SHP77 treated with DMSO at 0.1 percent for 48 hours (cell line): ENCODE measurements around the gene ASB13.
"Not testable (repeated sequence)": the region's sequence is repeated elsewhere in the genome, so short reads cannot be mapped to it uniquely, and the experiment has no call there.

Source experiments
- DNase-seq: peaks from one replicate; lab custom pipeline; 2025; lab: John Stamatoyannopoulos, UW

The ASB13 gene

GRCh38 chr10:5623081-5623748 lies 43.2 kb downstream of the ASB13 start:
- peak; percentile 57 for DNase-seq

- DNase-seq = no peak
Measured at GRCh38 chr10:5622186-5622960, 44.0 kb downstream of the ASB13 start.

- DNase-seq = not testable (repeated sequence)
Measured at GRCh38 chr10:5621371-5621770, 45.0 kb downstream of the ASB13 start.

- no peak for DNase-seq
Measured at GRCh38 chr10:5620966-5621365, 45.4 kb downstream of the ASB13 start.

GRCh38 chr10:5620223-5620721 lies 46.1 kb downstream of the ASB13 start:
- no peak for DNase-seq

GRCh38 chr10:5619362-5620211 lies 46.8 kb downstream of the ASB13 start:
- DNase-seq = no peak

GRCh38 chr10:5618829-5619228 lies 47.6 kb downstream of the ASB13 start:
- DNase-seq = no peak

GRCh38 chr10:5618042-5618441 lies 48.4 kb downstream of the ASB13 start:
- no peak for DNase-seq

- no peak for DNase-seq
Measured at GRCh38 chr10:5617521-5617920, 48.9 kb downstream of the ASB13 start.

GRCh38 chr10:5616836-5617235 lies 49.6 kb downstream of the ASB13 start:
- no peak for DNase-seq

- DNase-seq = no peak
Measured at GRCh38 chr10:5616046-5616445, 50.3 kb downstream of the ASB13 start.

GRCh38 chr10:5615316-5615715 lies 51.1 kb downstream of the ASB13 start:
- DNase-seq = no peak

GRCh38 chr10:5614155-5614721 lies 52.2 kb downstream of the ASB13 start:
- DNase-seq = no peak

GRCh38 chr10:5613481-5614154 lies 52.8 kb downstream of the ASB13 start:
- no peak for DNase-seq

GRCh38 chr10:5611899-5612680 lies 54.3 kb downstream of the ASB13 start:
- DNase-seq = no peak

GRCh38 chr10:5609952-5610616 lies 56.3 kb downstream of the ASB13 start:
- no peak for DNase-seq

GRCh38 chr10:5608608-5609220 lies 57.7 kb downstream of the ASB13 start:
- DNase-seq = no peak

GRCh38 chr10:5607594-5607993 lies 58.8 kb downstream of the ASB13 start:
- no peak for DNase-seq

GRCh38 chr10:5606864-5607263 lies 59.5 kb downstream of the ASB13 start:
- no peak for DNase-seq

- no peak for DNase-seq
Measured at GRCh38 chr10:5606321-5606720, 60.1 kb downstream of the ASB13 start.
